Measurements from ENCODE around the gene RGS8. TPM values are rescaled to one million over a fixed set of nuclear protein-coding genes. Genes with fewer than 3 reads are reported as not detected.

RGS8 gene
- total and polyA plus RNA-seq, 2 of the 4 experiments (the other 2 are of a cell fraction), result not detected

GRCh38 chr1:182690886-182691443 lies 6.6 kb upstream of the RGS8 start:
- Histone ChIP-seq H3K23ac (ENCODE audit: low read depth, low read length) (no peak overlapping the region), H3K27ac (ENCODE audit: insufficient read depth, low read length) (no peak overlapping the region), H2BK5ac (ENCODE audit: low read depth, low read length, poor library complexity, severe bottlenecking) (no peak overlapping the region), H3K4ac (ENCODE audit: low read depth, low read length) (no peak overlapping the region), H3K4me1 (ENCODE audit: control insufficient read depth, insufficient read depth, low read length) (no peaks in the 10 kb centered on the region), H3K14ac (replicated peaks; ENCODE audit: low read depth, low read length) (no peak overlapping the region), H3K9ac (ENCODE audit: low read depth, low read length) (no peak overlapping the region), H2BK20ac (ENCODE audit: low read depth, low read length) (no peak overlapping the region), H2BK120ac (ENCODE audit: low read depth, low read length) (no peak overlapping the region), H2AK9ac (replicated peaks; ENCODE audit: low read depth, low read length, poor library complexity) (no peak overlapping the region), H3K36me3 (ENCODE audit: control insufficient read depth, insufficient read depth, low read length) (no peaks in the 10 kb centered on the region), H3K4me3 (ENCODE audit: insufficient read depth, low read depth, low read length) (no peak overlapping the region), H4K91ac (ENCODE audit: insufficient read depth, low read depth, low read length) (no peak overlapping the region), H3K4me2 (ENCODE audit: low read depth, low read length) (no peak overlapping the region), H4K8ac (ENCODE audit: low read depth in 2 of 2, low read length in 2 of 2) (no peak overlapping the region), H3K9me1 (ENCODE audit: insufficient read depth, low read length) (no peaks in the 10 kb centered on the region), H3K9me3 (ENCODE audit: control insufficient read depth, insufficient read depth, low read length) (no peaks in the 10 kb centered on the region), H2BK15ac (ENCODE audit: low read depth, low read length) (no peak overlapping the region), H4K5ac (ENCODE audit: low read depth, low read length) (no peak overlapping the region), H2AFZ (replicated peaks; ENCODE audit: low read length, poor library complexity) (no peak overlapping the region), H3K79me1 (ENCODE audit: low read depth in 1 of 2, low read length in 2 of 2) (no peaks in the 10 kb centered on the region), H3K27me3 (ENCODE audit: control insufficient read depth, insufficient read depth, low read length) (peaks cover 4% of the 10 kb centered on the region), H3K56ac (ENCODE audit: extremely low read depth, insufficient read depth, low read length) (no peak overlapping the region), H2AK5ac (ENCODE audit: low read depth, low read length) (no peak overlapping the region), H4K20me1 (ENCODE audit: insufficient read depth, low read length) (no peaks in the 10 kb centered on the region), H3K18ac (ENCODE audit: low read depth, low read length) (no peak overlapping the region)
- intact Hi-C loops (cut with micrococcal nuclease) (no loop called here), dilution Hi-C loops (cut with HindIII; ENCODE audit: low sequenced_read_pairs, unreplicated experiment) (no loop called here), in situ Hi-C loops (cut with MboI; ENCODE audit: low sequenced_read_pairs) (no loop called here)
- WGBS, 2 experiments (ENCODE audit: extremely low coverage in 2 of 2, insufficient read length in 1 of 2), result no CpG with 5 or more reads among the region's 1 CpG
- no peak for DNase-seq
- no peak for TF ChIP-seq FOS (IDR thresholded peaks at IDR 0.05; ENCODE audit: low read depth, low read length)
- no peak for TF ChIP-seq MXI1 (IDR thresholded peaks at IDR 0.05; ENCODE audit: borderline replicate concordance, low read depth, low read length)
- TF ChIP-seq MAFK (IDR thresholded peaks at IDR 0.05; ENCODE audit: low read depth, low read length), result no peak
- TF ChIP-seq SMC3 (IDR thresholded peaks at IDR 0.05; ENCODE audit: low read depth, low read length), result no peak
- no peak for TF ChIP-seq RCOR1 (IDR thresholded peaks at IDR 0.05; ENCODE audit: insufficient replicate concordance, low read length)
- TF ChIP-seq MAZ (IDR thresholded peaks at IDR 0.05; ENCODE audit: borderline replicate concordance, low read depth, low read length), result no peak
- BruUV-seq (replicated peaks), result no TSS peak
- ATAC-seq (ENCODE audit: low read depth), result no peak
- ChIA-PET CTCF (interaction anchor here (0.6 kb wide), 1 partner anchor 9 kb away, joined by 3 read pairs; no protein-coding TSS in a partner anchor), POLR2A (ENCODE audit: unreplicated experiment) (no interaction called here)

All from IMR-90 (cell line).